ENCODE results near the gene CFAP73. TPM values are rescaled to one million over a fixed set of nuclear protein-coding genes. Genes with fewer than 3 reads are reported as not detected.

CFAP73 gene
- total RNA-seq, 4 donors from 2014 or later, result 1.0 to 2.6 (median 2.0) TPM

DNA sequence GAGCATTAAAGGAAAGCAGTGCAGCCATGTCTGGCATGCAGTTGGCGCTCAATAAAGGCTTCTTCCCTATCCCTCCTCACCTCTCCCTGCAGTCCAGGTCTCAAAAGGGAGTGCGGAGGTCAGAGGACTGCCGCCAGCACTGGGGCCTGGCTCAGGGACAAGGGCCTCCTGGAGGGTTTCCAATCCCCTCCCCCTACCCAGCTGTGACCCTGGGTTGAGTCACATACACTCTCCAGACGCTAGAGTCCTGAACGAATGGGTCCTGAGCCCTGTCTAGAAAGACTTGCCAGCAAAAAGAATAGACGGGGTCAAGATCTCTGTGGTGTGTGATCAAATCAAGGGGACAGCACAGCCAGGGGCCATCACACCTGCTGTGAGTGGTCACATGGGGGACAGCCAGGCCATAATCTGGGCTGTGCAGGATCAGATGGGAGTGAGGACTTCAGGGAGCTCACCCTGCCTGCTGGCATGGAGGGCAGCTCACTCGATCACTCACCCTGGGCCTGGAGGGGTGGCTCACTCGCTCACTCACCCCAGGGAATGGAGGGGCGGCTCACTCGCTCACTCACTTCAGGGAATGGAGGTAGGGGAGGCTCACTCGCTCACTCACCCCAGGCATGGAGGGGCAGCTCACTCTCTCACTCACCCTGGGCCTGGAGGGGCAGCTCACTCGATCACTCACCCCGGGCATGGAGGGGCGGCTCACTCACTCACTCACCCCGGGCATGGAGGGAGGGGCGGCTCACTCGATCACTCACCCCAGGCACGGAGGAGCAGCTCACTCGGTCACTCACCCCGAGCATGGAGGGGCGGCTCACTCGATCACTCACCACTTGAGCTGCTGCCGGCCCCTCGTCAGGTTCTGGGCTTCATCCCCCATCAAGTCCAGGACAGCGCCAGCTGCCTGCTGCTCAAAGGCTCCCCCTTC is 12.8 kb downstream of the CFAP73 start:
- no peak for TF ChIP-seq POLR2AphosphoS5 (IDR thresholded peaks at IDR 0.05)
- no peak for TF ChIP-seq EP300 (IDR thresholded peaks at IDR 0.05)
- no peak for TF ChIP-seq CTCF (IDR thresholded peaks at IDR 0.05)
- no peak for TF ChIP-seq POLR2A (IDR thresholded peaks at IDR 0.05)
- Histone ChIP-seq H3K27ac (no peak overlapping the region), H3K27me3 (no peaks in the 10 kb centered on the region), H3K4me1 (no peaks in the 10 kb centered on the region), H3K9me3 (no peaks in the 10 kb centered on the region), H3K36me3 (peaks cover 100% of the 10 kb centered on the region), H3K4me3 (no peak overlapping the region)
- no peak for DNase-seq (ENCODE audit: low spot score in 2 of 2)
- 89% methylated on average over 13 of the region's 25 CpGs for WGBS

DNA sequence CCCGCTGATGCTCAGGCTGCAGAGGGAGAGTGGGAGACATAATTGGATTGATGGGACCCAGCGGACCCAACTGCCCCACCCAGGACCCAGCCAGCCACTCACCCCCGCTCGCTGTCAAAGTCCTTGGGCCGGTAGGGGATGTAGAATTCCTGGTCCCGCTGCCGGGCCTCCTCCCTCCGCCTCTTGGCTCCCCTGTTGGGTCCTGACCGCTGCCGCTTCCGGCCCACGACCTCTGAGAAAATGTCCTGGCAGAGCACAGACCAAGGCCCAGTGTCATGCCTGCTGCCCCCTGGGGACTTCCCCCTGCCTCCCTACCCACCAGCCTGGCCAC is 13.5 kb downstream of the CFAP73 start:
- H3K4me1 ChIP-seq, result no peaks in the 10 kb centered on the region

GRCh38 chr12:113164014-113164413 is 14.5 kb downstream of the CFAP73 start:
- WGBS, result 95% methylated on average over 13 of the region's 13 CpGs
- no peaks in the 10 kb centered on the region for H3K4me1 ChIP-seq
- no peak for TF ChIP-seq POLR2AphosphoS5 (IDR thresholded peaks at IDR 0.05)
- TF ChIP-seq POLR2A (IDR thresholded peaks at IDR 0.05), result no peak
- no peak for TF ChIP-seq CTCF (IDR thresholded peaks at IDR 0.05)
- TF ChIP-seq EP300 (IDR thresholded peaks at IDR 0.05), result no peak
- no peak overlapping the region for H3K4me3 ChIP-seq
- no peaks in the 10 kb centered on the region for H3K27me3 ChIP-seq
- DNase-seq (ENCODE audit: low spot score in 2 of 2), result no peak
- no peaks in the 10 kb centered on the region for H3K9me3 ChIP-seq
- H3K36me3 ChIP-seq, result peaks cover 100% of the 10 kb centered on the region
- no peak overlapping the region for H3K27ac ChIP-seq

More for the DNA sequence above, 13.5 kb downstream of the CFAP73 start:
- no peak for DNase-seq (ENCODE audit: low spot score in 2 of 2)
- no peaks in the 10 kb centered on the region for H3K27me3 ChIP-seq
- H3K9me3 ChIP-seq, result no peaks in the 10 kb centered on the region
- 95% methylated on average over 4 of the region's 12 CpGs for WGBS
- TF ChIP-seq CTCF (IDR thresholded peaks at IDR 0.05) (no peak), EP300 (IDR thresholded peaks at IDR 0.05) (no peak), POLR2AphosphoS5 (IDR thresholded peaks at IDR 0.05) (no peak), POLR2A (IDR thresholded peaks at IDR 0.05) (no peak)
- H3K27ac ChIP-seq, result no peak overlapping the region
- H3K36me3 ChIP-seq, result peaks cover 100% of the 10 kb centered on the region
- H3K4me3 ChIP-seq, result no peak overlapping the region

- 95% methylated on average over 32 of the region's 32 CpGs for WGBS
- no peak for DNase-seq (ENCODE audit: low spot score in 2 of 2)
- Histone ChIP-seq H3K27ac (no peak overlapping the region), H3K4me3 (no peak overlapping the region), H3K9me3 (no peaks in the 10 kb centered on the region), H3K4me1 (no peaks in the 10 kb centered on the region), H3K36me3 (peaks cover 100% of the 10 kb centered on the region), H3K27me3 (no peaks in the 10 kb centered on the region)
- TF ChIP-seq POLR2AphosphoS5 (IDR thresholded peaks at IDR 0.05) (no peak), CTCF (IDR thresholded peaks at IDR 0.05) (no peak), EP300 (IDR thresholded peaks at IDR 0.05) (no peak), POLR2A (IDR thresholded peaks at IDR 0.05) (no peak)
Measured at GRCh38 chr12:113165521-113166450, 16.3 kb downstream of the CFAP73 start.

- H3K4me3 ChIP-seq, result no peak overlapping the region
- peaks cover 100% of the 10 kb centered on the region for H3K36me3 ChIP-seq
- H3K27me3 ChIP-seq, result no peaks in the 10 kb centered on the region
- DNase-seq (ENCODE audit: low spot score in 2 of 2), result no peak
- no peaks in the 10 kb centered on the region for H3K4me1 ChIP-seq
- whole genome bisulfite sequencing, result 90% methylated on average over 10 of the region's 10 CpGs
- no peaks in the 10 kb centered on the region for H3K9me3 ChIP-seq
- no peak for TF ChIP-seq POLR2A (IDR thresholded peaks at IDR 0.05)
- no peak for TF ChIP-seq POLR2AphosphoS5 (IDR thresholded peaks at IDR 0.05)
- TF ChIP-seq CTCF (IDR thresholded peaks at IDR 0.05), result no peak
- no peak for TF ChIP-seq EP300 (IDR thresholded peaks at IDR 0.05)
- H3K27ac ChIP-seq, result no peak overlapping the region
Measured at GRCh38 chr12:113167868-113168267, 18.3 kb downstream of the CFAP73 start.
